IMR-90 (cell line): ENCODE results near the gene SPRR2A. TPM values are rescaled to one million over a fixed set of nuclear protein-coding genes. Genes with fewer than 3 reads are reported as not detected.

Experiments used
- ATAC-seq: fragments of 200-7000 bp; cut with Tn5 transposase; 2 replicates; pipeline ENCODE4 v1.9.1; 2020; ENCODE audit warnings: low read depth, mild to moderate bottlenecking, moderate library complexity
- BruUV-seq: library from RNA; stranded (reverse); fragments of 400-500 nt; replicated peaks from 2 replicates; lab custom pipeline; 2021; lab: Mats Ljungman, UMichigan
- CTCF ChIA-PET: fragments of 300-600 bp; formaldehyde crosslinking; extraction: SDS; loops from one replicate; lab custom pipeline; 2021; ENCODE audit warnings: antibody characterized with exemption; lab: Yijun Ruan, JAX
- POLR2A ChIA-PET: fragments of 300-600 bp; sonication (Branson Sonifier 250); formaldehyde crosslinking; loops from one replicate; lab custom pipeline; 2022; ENCODE audit warnings: antibody characterized with exemption; ENCODE audit not compliant: unreplicated experiment; lab: Charles Lee
- DNase-seq: peaks from one replicate; pipeline ENCODE4 v3.0.0; 2013
- H2AFZ ChIP-seq: replicated peaks from 2 replicates; pipeline ENCODE3; 2013; ENCODE audit warnings: low read length, mild to moderate bottlenecking; ENCODE audit not compliant: poor library complexity
- H2AK5ac ChIP-seq: 2 replicates; pipeline ENCODE4 v1.6.1; 2013; ENCODE audit warnings: low read depth, low read length, inconsistent platforms
- H2AK9ac ChIP-seq: replicated peaks from 2 replicates; pipeline ENCODE3; 2013; ENCODE audit warnings: mild to moderate bottlenecking, low read depth, low read length, moderate library complexity; ENCODE audit not compliant: poor library complexity
- H2BK120ac ChIP-seq: 2 replicates; pipeline ENCODE4 v1.6.1; 2013; ENCODE audit warnings: low read depth, low read length, inconsistent platforms
- H2BK15ac ChIP-seq: 3 replicates; pipeline ENCODE4 v1.6.1; 2013; ENCODE audit warnings: low read depth, low read length, inconsistent platforms
- H2BK20ac ChIP-seq: 2 replicates; pipeline ENCODE4 v1.6.1; 2013; ENCODE audit warnings: low read depth, mild to moderate bottlenecking, inconsistent platforms, low read length, moderate library complexity
- H2BK5ac ChIP-seq: 2 replicates; pipeline ENCODE4 v1.6.1; 2013; ENCODE audit warnings: mild to moderate bottlenecking, low read depth, low read length, inconsistent platforms; ENCODE audit not compliant: poor library complexity, severe bottlenecking
- H3K14ac ChIP-seq: replicated peaks from 2 replicates; pipeline ENCODE4 v1.6.1; 2013; ENCODE audit warnings: low read depth, low read length, inconsistent platforms
- H3K18ac ChIP-seq: 2 replicates; pipeline ENCODE4 v1.6.1; 2013; ENCODE audit warnings: low read depth, low read length, control low read depth
- H3K23ac ChIP-seq: 2 replicates; pipeline ENCODE4 v1.6.1; 2013; ENCODE audit warnings: low read depth, low read length, inconsistent platforms
- H3K27ac ChIP-seq: 2 replicates; pipeline ENCODE4 v1.5.1; 2013; ENCODE audit warnings: mild to moderate bottlenecking, control low read depth, low read length; ENCODE audit not compliant: insufficient read depth
- H3K27me3 ChIP-seq: 2 replicates; pipeline ENCODE4 v1.6.1; 2013; ENCODE audit warnings: low read length; ENCODE audit not compliant: control insufficient read depth, insufficient read depth
- H3K36me3 ChIP-seq: 2 replicates; pipeline ENCODE4 v1.6.1; 2013; ENCODE audit warnings: low read length, mixed read lengths; ENCODE audit not compliant: control insufficient read depth, insufficient read depth
- H3K4ac ChIP-seq: 2 replicates; pipeline ENCODE4 v1.6.1; 2013; ENCODE audit warnings: low read depth, low read length, inconsistent platforms
- H3K4me1 ChIP-seq: 2 replicates; pipeline ENCODE4 v1.6.1; 2013; ENCODE audit warnings: low read length, mixed read lengths; ENCODE audit not compliant: control insufficient read depth, insufficient read depth
- H3K4me2 ChIP-seq: 2 replicates; pipeline ENCODE4 v1.6.1; 2013; ENCODE audit warnings: low read depth, mild to moderate bottlenecking, control low read depth, low read length, moderate library complexity
- H3K4me3 ChIP-seq: 2 replicates; pipeline ENCODE4 v1.5.1; 2013; ENCODE audit warnings: low read depth, mild to moderate bottlenecking, control low read depth, low read length, moderate library complexity; ENCODE audit not compliant: insufficient read depth
- H3K56ac ChIP-seq: 2 replicates; pipeline ENCODE4 v1.6.1; 2013; ENCODE audit warnings: low read length, inconsistent platforms; ENCODE audit not compliant: insufficient read depth; ENCODE audit errors: extremely low read depth
- H3K79me1 ChIP-seq, 2 experiments: 2 replicates each; pipeline ENCODE4 v1.6.1; 2013; ENCODE audit warnings: low read length in 2 of 2, inconsistent platforms in 1 of 2, low read depth in 1 of 2
- H3K9ac ChIP-seq: 2 replicates; pipeline ENCODE4 v1.6.1; 2013; ENCODE audit warnings: low read depth, low read length, control low read depth
- H3K9me1 ChIP-seq: 2 replicates; pipeline ENCODE4 v1.6.1; 2013; ENCODE audit warnings: low read length, inconsistent platforms; ENCODE audit not compliant: insufficient read depth
- H3K9me3 ChIP-seq: 2 replicates; pipeline ENCODE4 v1.6.1; 2013; ENCODE audit warnings: low read length; ENCODE audit not compliant: control insufficient read depth, insufficient read depth
- H4K20me1 ChIP-seq: 2 replicates; pipeline ENCODE4 v1.6.1; 2013; ENCODE audit warnings: low read length, inconsistent platforms; ENCODE audit not compliant: insufficient read depth
- H4K5ac ChIP-seq: 2 replicates; pipeline ENCODE4 v1.6.1; 2013; ENCODE audit warnings: mild to moderate bottlenecking, low read depth, low read length, control low read depth
- H4K8ac ChIP-seq, 2 experiments: 2 replicates each; pipeline ENCODE4 v1.6.1; 2013; ENCODE audit warnings: low read depth in 2 of 2, low read length in 2 of 2, control low read depth in 1 of 2, inconsistent platforms in 1 of 2
- H4K91ac ChIP-seq: 2 replicates; pipeline ENCODE4 v1.6.1; 2013; ENCODE audit warnings: low read depth, low read length, inconsistent platforms; ENCODE audit not compliant: insufficient read depth
- BHLHE40 ChIP-seq: fragments of 150-350 bp; IDR thresholded peaks from 2 replicates; pipeline ENCODE4 v1.6.1; 2016; ENCODE audit warnings: mild to moderate bottlenecking, low read depth, low read length
- CEBPB ChIP-seq: IDR thresholded peaks from 2 replicates; pipeline ENCODE4 v1.6.1; 2012; ENCODE audit warnings: low read depth, low read length, improper control_type of control experiment
- CHD1 ChIP-seq: IDR thresholded peaks from 2 replicates; pipeline ENCODE4 v1.6.1; 2012; ENCODE audit warnings: low read depth, low read length, improper control_type of control experiment
- FOS ChIP-seq: fragments of 150-350 bp; IDR thresholded peaks from 2 replicates; pipeline ENCODE4 v1.6.1; 2016; ENCODE audit warnings: low read depth, low read length
- MAFK ChIP-seq: IDR thresholded peaks from 2 replicates; pipeline ENCODE4 v1.6.1; 2012; ENCODE audit warnings: low read depth, low read length, improper control_type of control experiment
- MAZ ChIP-seq: IDR thresholded peaks from 2 replicates; pipeline ENCODE4 v1.6.1; 2012; ENCODE audit warnings: low read depth, mild to moderate bottlenecking, low read length, improper control_type of control experiment, moderate library complexity, borderline replicate concordance
- MXI1 ChIP-seq: IDR thresholded peaks from 2 replicates; pipeline ENCODE4 v1.6.1; 2012; ENCODE audit warnings: low read depth, mild to moderate bottlenecking, low read length, moderate library complexity, borderline replicate concordance
- NFE2L2 ChIP-seq: fragments of 150-350 bp; IDR thresholded peaks from 2 replicates; pipeline ENCODE4 v1.6.1; 2016; ENCODE audit warnings: low read depth, mild to moderate bottlenecking, low read length
- POLR2A ChIP-seq: IDR thresholded peaks from 2 replicates; pipeline ENCODE4 v1.6.1; 2012; ENCODE audit warnings: mild to moderate bottlenecking, low read depth, low read length
- RCOR1 ChIP-seq: IDR thresholded peaks from 2 replicates; pipeline ENCODE4 v1.6.1; 2012; ENCODE audit warnings: mild to moderate bottlenecking, low read length, improper control_type of control experiment; ENCODE audit not compliant: insufficient replicate concordance
- RFX5 ChIP-seq: IDR thresholded peaks from 2 replicates; pipeline ENCODE4 v1.8.0; 2012; ENCODE audit warnings: low read depth, mild to moderate bottlenecking, low read length, moderate library complexity
- SMC3 ChIP-seq: fragments of 150-350 bp; IDR thresholded peaks from 2 replicates; pipeline ENCODE4 v1.6.1; 2016; ENCODE audit warnings: low read depth, mild to moderate bottlenecking, antibody characterized with exemption, low read length, moderate library complexity
- WGBS, 2 experiments: methylation state at CpG; one replicate each; pipeline versions ENCODE4 v1.1.5 to v1.1.7; 2013; ENCODE audit warnings: missing lambda C conversion rate in 2 of 2; ENCODE audit not compliant: insufficient read length in 1 of 2; ENCODE audit errors: extremely low coverage in 2 of 2; 5-methylcytosine and 5-hydroxymethylcytosine counted together
- dilution Hi-C: fragments of 300-500 bp; cut with HindIII; formaldehyde crosslinking; loops from one replicate; pipeline ENCODE4 v1.14.3; 2018; ENCODE audit warnings: low sequenced_read_pairs; ENCODE audit not compliant: unreplicated experiment
- in situ Hi-C: fragments of 300-500 bp; cut with MboI; formaldehyde crosslinking; loops from 3 replicates; pipeline ENCODE4 v1.14.3; 2019; ENCODE audit warnings: low sequenced_read_pairs, inconsistent platforms, mixed read lengths
- intact Hi-C: fragments of 100-400 bp; cut with micrococcal nuclease; formaldehyde crosslinking; loops from 2 replicates; pipeline ENCODE4 v1.10.0; 2022
- polyA plus RNA-seq, 3 experiments: library from polyadenylated mRNA; depleted of rRNA; stranded (reverse); fragments of >200 nt; gene quantifications; 2 replicates each; pipeline ENCODE4 v1.2.3, GENCODE V29; 2012; ENCODE audit warnings: low replicate concordance in 1 of 3
- total RNA-seq: library from RNA; depleted of rRNA; stranded (reverse); fragments of >200 nt; gene quantifications from 2 replicates; pipeline ENCODE4 v1.2.3, GENCODE V29; 2012
- TF ChIP-seq, protein P1 (sequence below): conservative IDR thresholded peaks from 2 replicates; pipeline ENCODE4 v1.5.1; 2012; ENCODE audit warnings: mild to moderate bottlenecking, low read depth, low read length, improper control_type of control experiment
- TF ChIP-seq, protein P2 (sequence below): fragments of 150-350 bp; IDR thresholded peaks from 2 replicates; pipeline ENCODE4 v1.6.1; 2016; ENCODE audit warnings: low read depth, mild to moderate bottlenecking, low read length, moderate library complexity, borderline replicate concordance

The SPRR2A gene
- total and polyA plus RNA-seq, 2 of the 4 experiments (the other 2 are of a cell fraction) = not detected

DNA sequence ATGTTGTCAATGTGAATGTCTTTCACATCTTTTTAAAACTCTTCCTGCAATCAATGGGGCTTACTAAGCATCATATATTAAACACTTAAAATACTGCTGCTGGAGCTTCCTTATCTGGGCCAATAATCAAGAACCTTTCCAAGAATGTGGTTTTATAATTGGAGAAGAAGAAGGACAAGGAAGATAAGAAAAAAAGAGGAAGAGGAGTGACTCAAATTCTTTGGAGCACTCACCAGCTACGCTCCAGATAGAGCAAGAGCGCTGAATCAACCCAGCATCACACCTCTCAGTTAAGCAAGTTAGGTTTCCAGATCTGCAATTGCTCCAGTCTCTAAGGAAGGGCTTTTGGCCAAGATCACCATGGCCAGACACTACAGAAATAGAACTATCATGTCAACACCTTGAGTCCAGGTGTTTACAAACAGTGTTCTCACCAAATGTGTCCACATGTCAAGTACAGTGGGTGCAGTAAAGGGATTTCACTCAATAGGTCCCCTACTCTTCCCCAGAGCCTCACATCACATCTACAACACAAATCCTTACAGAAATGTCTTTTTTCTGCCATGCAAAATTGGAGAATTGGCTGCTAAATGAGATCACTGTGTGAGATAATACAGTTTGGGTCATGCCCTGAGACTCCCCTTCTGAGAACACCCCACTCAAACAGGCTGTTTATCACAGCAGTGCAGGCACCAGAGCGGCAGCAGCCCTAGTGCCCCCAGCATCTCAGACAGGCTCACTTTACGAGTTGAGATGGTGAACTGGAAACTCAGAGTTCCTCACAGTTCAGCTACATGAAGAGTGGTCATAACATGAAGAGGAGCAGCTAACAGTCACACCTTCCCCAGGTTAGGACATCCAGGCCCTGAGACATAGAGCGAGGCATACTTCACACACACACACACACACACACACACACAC, 15.8 kb upstream of the SPRR2A start (continued):
- no peak for TF ChIP-seq SMC3

DNA sequence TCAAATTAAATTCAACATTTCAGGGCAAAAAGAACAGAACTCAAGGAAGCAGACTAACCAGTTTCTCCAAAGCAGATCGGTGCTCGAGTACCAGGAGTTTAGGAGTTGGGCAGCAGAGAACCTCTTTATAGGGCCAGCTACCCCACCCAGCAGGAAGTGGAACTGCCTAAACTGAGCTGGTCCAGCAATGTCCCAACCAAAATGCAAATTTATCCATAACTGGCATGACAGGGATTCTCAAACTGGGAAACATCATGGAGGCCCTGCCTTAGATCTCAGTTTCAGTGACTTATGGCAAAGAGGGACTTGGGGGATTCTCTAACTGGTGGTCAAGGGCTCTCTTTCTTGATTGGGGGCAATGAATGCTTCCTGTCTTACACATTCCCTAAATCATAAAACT, 14.2 kb upstream of the SPRR2A start, which contains the start of gene SPRR2B:
TSS of gene SPRR2B (minus strand) at position 101 of the 400 bp plus-strand sequence. CDS start 772 bp downstream, outside the sequence.
- no peaks in the 10 kb centered on the region for H3K36me3 ChIP-seq
- in situ Hi-C loops (no loop called here), dilution Hi-C loops (no loop called here), intact Hi-C loops (no loop called here)
- H3K27me3 ChIP-seq = no peaks in the 10 kb centered on the region
- H3K9ac ChIP-seq = no peak within 1 kb of the TSS
- no peak within 1 kb of the TSS for H3K4ac ChIP-seq
- no peak within 1 kb of the TSS for H2BK120ac ChIP-seq
- no peak within 1 kb of the TSS for H3K4me3 ChIP-seq
- WGBS, 2 experiments = no CpG with 5 or more reads among the region's 2 CpGs
- H4K91ac ChIP-seq = no peak within 1 kb of the TSS
- no peak within 1 kb of the TSS for H2AK9ac ChIP-seq
- H4K5ac ChIP-seq = no peak within 1 kb of the TSS
- H3K18ac ChIP-seq = no peak within 1 kb of the TSS
- ATAC-seq (no peak), DNase-seq (no peak)
- H3K14ac ChIP-seq = no peak within 1 kb of the TSS
- H2BK20ac ChIP-seq = no peak within 1 kb of the TSS
- no peaks in the 10 kb centered on the region for H3K4me1 ChIP-seq
- no peak within 1 kb of the TSS for H3K27ac ChIP-seq
- no peak within 1 kb of the TSS for H4K8ac ChIP-seq
- no peaks in the 10 kb centered on the region for H4K20me1 ChIP-seq
- no peak within 1 kb of the TSS for H2AK5ac ChIP-seq
- H3K23ac ChIP-seq = no peak within 1 kb of the TSS
- no peaks in the 10 kb centered on the region for H3K9me3 ChIP-seq
- no TSS peak for BruUV-seq
- H3K56ac ChIP-seq = no peak within 1 kb of the TSS
- ChIA-PET CTCF (no interaction called here), POLR2A (no interaction called here)
- H2AFZ ChIP-seq = no peak within 1 kb of the TSS
- no peak within 1 kb of the TSS for H2BK5ac ChIP-seq
- H3K9me1 ChIP-seq = no peaks in the 10 kb centered on the region
- H2BK15ac ChIP-seq = no peak within 1 kb of the TSS
- H3K4me2 ChIP-seq = no peak within 1 kb of the TSS
- H3K79me1 ChIP-seq = no peaks in the 10 kb centered on the region
- TF ChIP-seq SMC3 (no peak), FOS (no peak), POLR2A (no peak), RCOR1 (no peak), MAZ (no peak), RFX5 (no peak), BHLHE40 (no peak), NFE2L2 (no peak), MXI1 (no peak), CHD1 (no peak), MAFK (no peak), CEBPB (no peak)
- TF ChIP-seq, protein P1, sequence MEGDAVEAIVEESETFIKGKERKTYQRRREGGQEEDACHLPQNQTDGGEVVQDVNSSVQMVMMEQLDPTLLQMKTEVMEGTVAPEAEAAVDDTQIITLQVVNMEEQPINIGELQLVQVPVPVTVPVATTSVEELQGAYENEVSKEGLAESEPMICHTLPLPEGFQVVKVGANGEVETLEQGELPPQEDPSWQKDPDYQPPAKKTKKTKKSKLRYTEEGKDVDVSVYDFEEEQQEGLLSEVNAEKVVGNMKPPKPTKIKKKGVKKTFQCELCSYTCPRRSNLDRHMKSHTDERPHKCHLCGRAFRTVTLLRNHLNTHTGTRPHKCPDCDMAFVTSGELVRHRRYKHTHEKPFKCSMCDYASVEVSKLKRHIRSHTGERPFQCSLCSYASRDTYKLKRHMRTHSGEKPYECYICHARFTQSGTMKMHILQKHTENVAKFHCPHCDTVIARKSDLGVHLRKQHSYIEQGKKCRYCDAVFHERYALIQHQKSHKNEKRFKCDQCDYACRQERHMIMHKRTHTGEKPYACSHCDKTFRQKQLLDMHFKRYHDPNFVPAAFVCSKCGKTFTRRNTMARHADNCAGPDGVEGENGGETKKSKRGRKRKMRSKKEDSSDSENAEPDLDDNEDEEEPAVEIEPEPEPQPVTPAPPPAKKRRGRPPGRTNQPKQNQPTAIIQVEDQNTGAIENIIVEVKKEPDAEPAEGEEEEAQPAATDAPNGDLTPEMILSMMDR = no peak
- TF ChIP-seq, protein P2, sequence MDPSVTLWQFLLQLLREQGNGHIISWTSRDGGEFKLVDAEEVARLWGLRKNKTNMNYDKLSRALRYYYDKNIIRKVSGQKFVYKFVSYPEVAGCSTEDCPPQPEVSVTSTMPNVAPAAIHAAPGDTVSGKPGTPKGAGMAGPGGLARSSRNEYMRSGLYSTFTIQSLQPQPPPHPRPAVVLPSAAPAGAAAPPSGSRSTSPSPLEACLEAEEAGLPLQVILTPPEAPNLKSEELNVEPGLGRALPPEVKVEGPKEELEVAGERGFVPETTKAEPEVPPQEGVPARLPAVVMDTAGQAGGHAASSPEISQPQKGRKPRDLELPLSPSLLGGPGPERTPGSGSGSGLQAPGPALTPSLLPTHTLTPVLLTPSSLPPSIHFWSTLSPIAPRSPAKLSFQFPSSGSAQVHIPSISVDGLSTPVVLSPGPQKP = no peak
